Islet precursor cell (in vitro differentiated cells): ENCODE measurements around the gene MBOAT7.
"Not testable (repeated sequence)": the region's sequence is repeated elsewhere in the genome, so short reads cannot be mapped to it uniquely, and the experiment has no call there.

Experiments used
- DNase-seq: peaks from one replicate; pipeline ENCODE4 v3.0.0-alpha.2; 2018

MBOAT7 gene

DNA sequence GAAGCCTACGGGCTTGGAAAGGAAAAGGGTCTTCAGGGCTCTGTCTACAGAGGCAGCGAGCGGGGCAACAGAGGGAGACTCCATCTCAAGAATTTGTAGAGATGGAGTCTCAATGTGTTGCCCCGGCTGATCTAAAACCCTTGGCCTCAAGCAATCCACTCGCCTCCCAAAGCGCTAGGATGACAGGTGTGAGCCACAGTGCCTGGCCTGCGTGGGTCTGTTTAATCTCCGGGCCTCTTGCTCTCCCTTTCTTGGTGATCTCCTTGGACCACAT is 19.3 kb upstream of the MBOAT7 start:
- DNase-seq, result peak; percentile 69

DNA sequence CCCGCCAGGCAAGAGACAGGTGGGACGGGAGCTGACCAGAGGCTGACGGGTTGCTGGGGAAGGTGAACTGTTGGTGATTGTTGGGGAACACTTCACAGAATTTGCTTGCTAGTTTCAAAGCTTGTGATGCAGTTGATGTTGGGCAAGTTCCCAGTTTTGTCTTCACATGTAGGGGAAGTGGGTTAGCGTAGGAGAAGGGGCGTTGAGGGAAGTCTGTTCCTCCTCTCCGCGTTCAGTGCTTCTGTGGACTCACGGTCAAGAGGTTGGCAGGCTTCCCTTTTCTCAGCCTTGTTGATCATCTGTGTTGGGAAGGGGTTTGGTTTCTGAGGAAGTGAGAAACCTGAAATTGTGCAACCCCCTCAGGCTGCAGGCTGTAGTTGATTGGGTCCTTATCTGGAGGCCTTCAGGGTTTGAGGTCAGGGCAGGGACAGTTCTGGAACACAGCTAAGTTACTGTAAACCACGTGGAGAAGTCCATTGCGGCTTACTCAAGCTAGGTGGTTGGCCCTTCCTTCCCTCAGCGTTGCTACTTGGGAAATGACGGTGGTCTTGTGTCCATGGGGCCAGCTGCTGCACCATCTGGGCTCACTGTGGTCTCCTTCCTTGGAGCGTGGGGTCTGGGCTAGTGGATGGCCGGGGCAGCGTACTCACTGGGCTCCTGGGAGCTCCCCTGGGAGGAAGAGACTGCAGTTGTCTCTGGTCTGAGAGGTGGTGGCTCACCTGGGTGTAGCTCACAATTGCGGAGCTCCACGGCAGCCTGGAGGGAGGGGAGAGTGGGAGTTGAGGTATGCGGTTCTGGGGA is 18.8 kb upstream of the MBOAT7 start:
- no peak for DNase-seq

DNA sequence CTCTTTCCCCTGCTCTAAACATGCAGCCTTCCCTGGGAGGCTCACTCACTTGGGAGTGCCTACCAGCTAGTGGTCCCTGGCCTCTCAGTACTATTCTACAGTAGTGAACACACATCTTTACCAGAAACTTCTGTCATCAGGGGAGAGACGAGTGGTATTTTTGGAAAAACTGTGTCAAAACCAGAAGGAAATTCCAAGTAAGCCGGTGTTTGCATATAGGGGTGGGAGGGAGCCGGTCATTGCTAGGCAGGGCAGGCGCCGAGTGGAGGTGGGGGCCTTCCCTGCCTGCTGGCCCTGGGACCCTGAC is 18.2 kb upstream of the MBOAT7 start:
- DNase-seq, result no peak

- DNase-seq, result not testable (repeated sequence)
Observed at GRCh38 chr19:54207193-54207592, 17.8 kb upstream of the MBOAT7 start.

DNA sequence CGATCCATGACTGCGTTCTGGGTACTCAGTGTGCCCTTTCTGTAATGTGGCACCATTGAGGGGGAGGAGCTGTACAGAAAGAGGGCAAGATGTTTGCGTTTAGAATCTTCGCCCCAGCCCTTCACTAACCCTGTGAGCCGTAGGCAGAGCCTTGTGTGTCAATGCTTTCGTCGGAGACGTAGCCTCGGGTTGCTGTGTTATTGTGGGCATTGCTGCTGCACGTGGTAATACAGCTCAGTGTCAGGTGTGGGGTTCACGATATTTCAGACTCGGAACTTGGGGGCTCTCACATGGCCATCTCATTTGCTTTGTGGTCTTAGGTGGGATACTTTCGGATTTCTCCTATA is 17.4 kb upstream of the MBOAT7 start:
- DNase-seq, result no peak

GRCh38 chr19:54206030-54206830 is 16.9 kb upstream of the MBOAT7 start:
- no peak for DNase-seq

GRCh38 chr19:54204767-54205468 is 15.5 kb upstream of the MBOAT7 start:
- no peak for DNase-seq

DNA sequence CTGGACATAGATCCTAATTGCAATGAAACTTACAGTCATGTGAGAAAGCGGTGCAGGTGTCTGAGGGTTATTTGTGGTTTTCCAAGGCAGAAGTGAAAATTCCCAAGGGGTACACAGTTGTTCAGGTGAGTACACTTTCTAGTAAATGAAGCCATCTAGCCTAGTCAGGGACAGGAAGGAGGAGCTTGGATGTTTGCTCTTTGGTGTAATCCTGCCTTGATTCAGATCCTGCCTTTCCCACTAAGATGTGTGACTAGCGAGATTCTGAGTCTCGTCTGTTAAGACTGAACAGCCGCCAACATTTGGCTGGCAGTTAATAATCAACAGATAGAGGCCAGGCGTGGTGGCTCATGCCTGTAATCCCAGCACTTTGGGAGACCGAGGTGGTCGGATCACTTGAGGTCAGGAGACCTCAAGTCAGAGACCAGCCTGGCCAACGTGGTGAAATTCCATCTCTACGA is 13.8 kb upstream of the MBOAT7 start:
- no peak for DNase-seq

DNA sequence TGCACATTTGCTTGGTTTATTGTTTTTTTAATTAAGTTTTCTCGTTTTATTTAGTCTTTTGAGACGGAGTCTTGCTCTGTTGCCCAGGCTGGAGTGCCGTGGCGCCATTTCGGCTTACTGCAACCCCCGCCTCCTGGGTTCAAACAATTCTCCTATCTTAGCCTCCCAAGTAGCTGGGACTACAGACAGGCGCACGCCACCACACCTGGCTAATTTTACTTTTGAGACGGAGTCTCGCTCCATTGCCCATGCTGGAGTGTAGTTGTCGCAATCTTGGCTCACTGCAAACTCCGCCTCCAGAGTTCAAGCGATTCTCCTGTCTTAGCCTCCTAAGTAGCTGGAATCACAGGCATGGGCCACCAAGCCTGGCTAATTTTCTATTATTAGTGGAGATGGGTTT is 12.6 kb upstream of the MBOAT7 start:
- DNase-seq, result peak; percentile 52

DNA sequence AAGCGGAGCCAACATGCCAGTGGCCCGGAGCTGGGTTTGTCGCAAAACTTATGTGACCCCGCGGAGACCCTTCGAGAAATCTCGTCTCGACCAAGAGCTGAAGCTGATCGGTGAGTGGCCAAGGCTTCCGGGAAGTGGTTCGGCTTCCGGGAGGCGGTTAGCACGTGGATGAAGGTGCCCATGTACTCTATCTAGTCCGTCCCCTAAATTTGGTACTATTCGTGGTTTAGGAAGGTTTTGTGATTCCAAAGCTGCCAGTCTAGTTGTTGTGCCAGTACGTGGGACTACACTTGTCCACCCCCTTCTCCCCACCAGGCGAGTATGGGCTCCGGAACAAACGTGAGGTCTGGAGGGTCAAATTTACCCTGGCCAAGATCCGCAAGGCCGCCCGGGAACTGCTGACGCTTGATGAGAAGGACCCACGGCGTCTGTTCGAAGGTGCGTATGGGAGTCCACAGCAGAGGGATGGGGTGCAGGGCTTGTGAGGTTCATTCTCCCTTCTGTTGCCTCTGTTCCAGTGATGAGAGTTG is 11.9 kb upstream of the MBOAT7 start:
- DNase-seq, result peak; percentile 32

GRCh38 chr19:54199401-54199800 is 10.0 kb upstream of the MBOAT7 start:
- DNase-seq, result peak; percentile 39

- DNase-seq, result no peak
Observed at GRCh38 chr19:54197121-54197520, 7.7 kb upstream of the MBOAT7 start.

GRCh38 chr19:54196536-54196935 is 7.2 kb upstream of the MBOAT7 start:
- no peak for DNase-seq

DNA sequence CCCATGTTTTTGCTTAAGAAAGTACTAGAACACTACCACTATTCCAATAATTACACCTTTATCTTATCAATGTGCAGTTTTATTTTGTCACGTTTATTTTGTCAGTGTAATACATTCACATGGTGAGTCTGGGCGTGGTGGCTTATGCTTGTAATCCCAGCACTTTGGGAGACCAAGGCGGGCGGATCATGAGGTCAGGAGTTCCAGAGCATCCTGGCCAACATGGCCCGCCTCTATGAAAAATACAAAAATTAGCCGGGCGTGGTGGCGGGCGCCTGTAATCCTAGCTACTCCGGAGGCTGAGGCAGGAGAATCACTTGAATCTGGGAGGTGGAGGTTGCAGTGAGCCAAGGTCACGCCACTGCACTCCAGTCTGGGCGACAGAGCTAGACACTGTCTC is 5.1 kb upstream of the MBOAT7 start:
- DNase-seq, result not testable (repeated sequence)

- DNase-seq, result no peak
Observed at GRCh38 chr19:54193011-54193410, 3.6 kb upstream of the MBOAT7 start.

GRCh38 chr19:54191811-54192453 is 2.6 kb upstream of the MBOAT7 start:
- DNase-seq, result no peak

DNA sequence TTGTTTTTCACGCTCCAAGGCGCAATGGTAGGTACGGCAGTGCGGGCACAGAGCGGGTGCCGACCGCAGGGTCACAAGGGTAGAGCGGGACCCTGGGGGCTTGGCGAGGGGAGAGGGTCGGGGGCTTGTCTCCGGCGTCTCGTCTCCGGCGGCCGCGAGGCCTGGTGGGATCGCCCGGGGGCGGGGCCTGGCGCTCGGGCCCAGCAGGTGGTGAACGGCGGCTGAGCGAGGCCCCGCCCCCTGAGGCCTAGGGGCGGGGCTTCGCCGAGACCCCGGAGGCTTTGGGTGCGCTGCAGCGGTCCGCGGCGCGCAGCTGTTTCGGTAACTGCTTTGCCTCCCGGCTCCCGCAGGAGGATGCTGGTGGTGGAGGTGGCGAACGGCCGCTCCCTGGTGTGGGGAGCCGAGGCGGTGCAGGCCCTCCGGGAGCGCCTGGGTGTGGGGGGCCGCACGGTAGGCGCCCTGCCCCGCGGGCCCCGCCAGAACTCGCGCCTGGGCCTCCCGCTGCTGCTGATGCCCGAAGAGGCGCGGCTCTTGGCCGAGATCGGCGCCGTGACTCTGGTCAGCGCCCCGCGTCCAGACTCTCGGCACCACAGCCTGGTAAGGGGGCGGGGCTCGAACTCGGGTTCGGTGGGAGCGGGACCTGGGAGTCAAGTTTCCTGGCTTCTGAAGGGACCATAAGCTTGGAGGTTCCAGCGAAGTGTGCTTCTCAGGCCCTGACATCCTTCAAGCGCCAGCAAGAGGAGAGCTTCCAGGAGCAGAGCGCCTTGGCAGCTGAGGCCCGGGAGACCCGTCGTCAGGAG is 1.8 kb upstream of the MBOAT7 start, which contains the start of gene TSEN34:
Gene TSEN34, plus strand, starts transcription at position 298 of the 800 bp plus-strand sequence. Its CDS starts 57 bp downstream, at position 355.
- DNase-seq, result peak; percentile 92

GRCh38 chr19:54190503-54191010 is 1.2 kb upstream of the MBOAT7 start:
- peak; percentile 100 for DNase-seq

GRCh38 chr19:54189735-54190502 is 539 bp upstream of the MBOAT7 start:
- DNase-seq, result peak; percentile 100

GRCh38 chr19:54188215-54188871 is 1.0 kb downstream of the MBOAT7 start:
- DNase-seq, result peak; percentile 67
